Stimulated activated CD4-positive, alpha-beta T cell treated with anti-CD3 and anti-CD28 coated beads, TNF-alpha, amount 100 ng/mL, for 48 hours (primary cell): Measurements from ENCODE around the gene ARHGAP22.

Experiments
- DNase-seq, 3 donors: peaks; one replicate each; pipeline ENCODE4 v3.0.0-alpha.2; 2020; ENCODE audit warnings: low read depth in 3 of 3

The ARHGAP22 gene

DNA sequence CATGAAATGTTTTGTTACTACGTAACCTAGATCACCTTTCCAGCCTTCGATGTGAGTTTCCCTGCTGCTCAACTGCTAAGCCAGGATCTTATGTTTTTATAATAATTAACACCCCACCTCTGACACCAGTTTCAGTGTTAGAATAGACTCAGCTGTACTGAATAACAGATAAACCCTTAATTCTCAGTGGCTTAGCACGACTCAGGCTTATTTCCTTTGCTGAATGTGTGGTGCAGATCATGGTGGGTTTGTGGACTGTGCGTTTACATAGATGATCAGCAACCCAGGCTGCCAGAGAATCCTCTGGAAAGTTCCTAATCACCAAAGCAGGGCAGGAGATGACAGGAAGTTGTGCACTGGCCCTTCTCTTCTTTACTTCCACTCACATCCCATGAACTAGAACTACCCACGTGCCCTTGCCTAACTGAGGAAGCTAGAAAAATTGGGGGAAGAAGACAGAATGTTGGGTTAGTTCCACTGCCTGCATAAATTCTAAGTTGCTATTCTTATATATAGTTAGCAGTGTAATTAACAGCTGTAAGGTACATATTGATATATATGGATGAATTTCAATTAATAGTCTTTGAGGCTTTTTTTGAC, 186.6 kb downstream of the ARHGAP22 start:
- DNase-seq: no peak

DNA sequence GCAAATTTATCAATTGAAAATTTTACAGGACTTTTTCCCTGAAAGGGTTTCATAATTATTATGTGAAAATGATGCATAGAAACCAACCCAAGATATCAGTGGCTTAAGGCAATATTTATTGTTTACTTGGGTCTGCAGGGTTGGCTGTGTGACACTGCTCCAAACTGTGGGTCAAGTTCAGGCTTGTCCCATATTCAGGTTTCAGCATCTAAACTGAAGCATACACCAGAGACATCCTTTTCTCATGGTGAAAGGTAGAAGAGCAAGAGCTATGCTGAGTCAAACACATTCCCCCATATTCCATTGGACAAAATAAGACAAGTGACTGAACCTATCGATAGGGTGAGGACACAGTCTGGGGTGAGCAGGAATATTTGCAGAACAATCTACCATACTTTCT, 187.5 kb downstream of the ARHGAP22 start:
- DNase-seq: no peak

DNA sequence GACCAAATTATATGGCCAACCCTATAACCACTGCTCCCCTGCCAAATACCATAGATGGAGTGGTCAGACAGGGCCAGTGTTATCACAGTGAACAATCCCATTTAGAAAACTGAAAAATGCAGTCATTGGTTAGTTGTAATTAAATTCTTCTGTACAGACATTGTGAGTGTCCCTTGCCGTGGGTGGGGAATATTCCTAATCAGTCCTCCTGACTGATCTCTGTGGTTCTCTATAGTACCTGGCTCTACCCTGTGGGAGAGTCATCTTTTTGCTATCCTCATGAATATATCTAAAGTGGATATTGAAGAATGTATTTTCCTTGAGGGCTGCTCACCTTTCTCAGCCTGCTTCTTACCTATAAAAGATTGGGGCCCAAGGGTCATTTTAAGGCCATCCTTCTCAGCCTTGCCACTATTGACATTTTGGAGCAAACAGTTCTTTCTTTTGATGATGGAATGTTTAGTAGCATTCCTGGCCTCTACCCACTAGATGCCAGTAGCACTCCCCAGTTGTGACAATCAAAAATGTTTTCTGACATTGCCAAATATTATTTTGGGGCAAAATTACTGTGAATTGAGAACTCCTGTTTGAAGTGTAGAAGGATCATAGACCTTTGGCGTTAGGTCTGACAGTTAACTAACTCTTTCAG, 188.2 kb downstream of the ARHGAP22 start:
- DNase-seq: no peak

DNA sequence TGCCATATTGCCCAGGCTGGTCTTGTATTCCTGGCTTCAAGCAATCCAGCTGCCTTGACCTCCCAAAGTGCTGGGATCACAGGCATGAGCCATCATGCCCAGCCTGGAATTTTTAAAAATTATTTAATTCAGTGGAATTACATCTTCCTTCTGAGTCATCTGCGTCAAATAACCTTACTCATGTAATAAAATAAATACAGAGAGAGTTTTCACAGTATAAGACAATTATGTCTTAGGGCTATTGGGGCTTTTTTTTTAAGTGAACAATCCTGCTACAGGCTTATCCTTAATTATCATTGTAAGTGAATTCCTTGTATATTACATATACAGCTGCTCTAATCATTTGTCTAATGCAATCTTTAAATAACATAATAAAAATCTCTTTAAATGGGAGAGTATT, 190.1 kb downstream of the ARHGAP22 start:
- DNase-seq: no peak

DNA sequence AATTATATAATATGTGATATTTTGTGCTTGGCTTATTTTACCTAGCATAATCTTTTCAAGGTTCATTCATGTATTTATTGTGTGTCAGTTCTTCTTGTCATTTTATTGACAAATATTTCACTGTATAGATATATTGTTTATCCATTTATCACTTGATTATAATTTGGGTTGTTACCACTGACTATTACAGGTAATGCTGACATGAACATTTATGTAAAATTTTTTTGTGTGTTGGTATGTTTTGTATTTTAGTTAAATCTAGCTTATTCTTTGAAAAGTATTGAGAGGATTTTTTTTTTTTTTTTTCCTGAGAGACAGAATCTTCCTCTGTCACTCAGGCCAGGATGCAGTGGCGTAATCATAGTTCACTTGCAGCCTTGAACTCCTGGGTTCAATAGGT, 190.7 kb downstream of the ARHGAP22 start:
- no peak for DNase-seq

DNA sequence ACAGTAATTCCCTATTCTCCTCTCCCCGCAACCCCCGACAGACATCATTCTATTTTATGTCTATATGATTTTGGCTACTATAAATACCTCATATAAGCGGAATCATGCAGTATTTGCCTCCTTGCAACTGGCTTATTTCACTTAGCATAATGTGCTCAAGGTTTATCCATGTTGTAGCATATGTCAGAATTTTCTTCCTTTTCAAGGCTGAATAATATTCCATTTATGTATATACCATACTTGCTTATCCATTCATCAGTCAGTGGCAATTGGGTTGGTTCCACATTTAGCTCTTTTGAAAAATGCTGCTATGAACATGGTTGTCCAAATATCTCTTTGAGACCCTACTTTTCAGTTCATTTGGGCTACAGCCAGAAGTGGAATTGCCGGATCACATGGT, 191.9 kb downstream of the ARHGAP22 start:
- no peak for DNase-seq

DNA sequence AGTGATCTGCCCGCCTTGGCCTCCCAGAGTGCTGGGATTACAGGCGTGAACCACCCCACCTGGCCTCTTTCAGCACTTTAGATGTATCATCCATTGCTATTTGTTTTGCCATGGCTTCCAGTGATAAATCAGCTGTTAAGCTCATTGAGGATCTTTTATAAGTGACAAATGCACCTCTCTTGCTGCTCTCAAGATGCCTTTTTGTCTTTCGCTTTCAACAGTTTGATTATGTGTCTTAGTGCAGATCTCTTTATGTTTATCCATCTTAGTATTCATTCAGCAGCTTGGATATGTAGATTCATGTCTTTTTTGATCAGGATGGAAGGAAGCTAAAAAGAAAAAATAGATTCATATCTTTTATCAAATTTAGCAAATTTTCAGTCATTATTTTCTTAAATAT, 192.8 kb downstream of the ARHGAP22 start:
- no peak for DNase-seq

DNA sequence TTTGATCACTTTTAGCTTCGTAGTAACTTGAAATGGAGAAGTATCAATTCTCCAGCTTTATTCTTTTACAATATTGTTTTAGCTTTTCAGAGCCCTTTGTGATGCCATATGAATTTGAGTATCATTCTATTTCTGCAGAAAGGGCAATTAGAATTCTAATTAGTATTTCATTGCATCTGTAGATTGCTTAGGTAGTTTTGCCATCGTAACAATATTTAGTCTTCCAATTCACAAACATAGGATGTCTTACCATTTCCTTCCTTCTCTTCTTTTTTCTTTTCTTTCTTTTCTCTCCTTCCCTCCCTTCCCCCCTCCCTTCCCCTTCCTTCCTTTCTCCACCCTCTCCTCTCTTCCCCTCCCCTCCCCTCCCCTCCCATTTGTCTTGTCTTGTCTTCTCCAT, 193.4 kb downstream of the ARHGAP22 start:
- DNase-seq: no peak

DNA sequence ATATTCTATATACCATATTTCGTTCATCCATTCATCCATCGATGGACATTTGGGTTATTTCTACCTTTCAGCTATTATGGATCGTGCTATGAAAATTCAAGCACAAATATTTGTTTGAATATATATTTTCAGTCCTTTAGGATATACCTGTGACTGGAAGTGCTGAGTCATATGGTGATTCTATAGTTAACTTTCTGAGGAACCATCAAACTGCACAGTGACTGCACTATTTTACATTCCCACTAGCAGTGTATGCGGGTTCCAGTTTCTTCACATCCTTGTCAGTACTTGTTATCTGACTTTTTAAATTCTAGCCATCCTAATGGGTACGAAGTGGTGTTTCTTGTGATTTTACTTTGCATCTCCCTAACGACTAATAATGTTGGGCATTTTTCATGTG, 194.4 kb downstream of the ARHGAP22 start:
- no peak for DNase-seq

DNA sequence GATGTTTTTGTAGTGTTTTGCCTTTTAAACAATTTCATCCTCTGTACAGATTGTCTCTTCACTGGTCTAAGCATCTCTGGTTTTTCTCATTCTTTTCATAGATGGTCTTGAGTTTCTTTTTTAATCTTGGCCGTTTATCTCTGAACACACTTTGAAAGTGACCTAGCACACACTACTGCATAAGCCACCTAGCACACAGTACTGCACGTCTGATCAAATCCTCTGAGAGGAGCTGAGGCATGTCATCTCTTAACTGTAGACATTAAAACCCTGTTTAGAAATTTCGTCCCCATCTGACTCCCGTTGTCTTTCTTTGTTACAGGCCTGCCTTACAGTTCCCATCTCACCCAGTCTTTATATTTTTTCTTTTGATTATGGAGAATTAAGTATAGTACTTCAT, 198.2 kb downstream of the ARHGAP22 start:
- DNase-seq: no peak

DNA sequence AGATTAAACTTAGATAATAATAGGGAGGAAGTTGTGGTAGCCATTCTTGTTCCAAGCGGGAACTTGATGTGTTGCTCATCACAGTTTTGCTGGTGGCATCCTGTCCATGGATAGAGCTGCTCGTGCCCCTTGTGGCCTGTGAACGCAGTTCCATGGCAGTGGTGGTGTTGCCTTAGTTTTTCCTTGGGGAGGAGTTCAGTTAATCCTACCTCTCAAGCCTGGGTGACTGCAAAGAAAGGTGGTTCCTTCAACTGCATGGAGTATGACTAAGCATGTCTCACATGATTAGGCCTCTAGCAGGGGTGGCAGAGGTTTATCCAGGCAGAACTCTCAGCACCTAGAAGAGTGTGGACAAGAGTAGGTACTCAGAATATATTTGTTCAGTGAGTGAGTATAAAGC, 198.7 kb downstream of the ARHGAP22 start:
- DNase-seq: no peak

DNA sequence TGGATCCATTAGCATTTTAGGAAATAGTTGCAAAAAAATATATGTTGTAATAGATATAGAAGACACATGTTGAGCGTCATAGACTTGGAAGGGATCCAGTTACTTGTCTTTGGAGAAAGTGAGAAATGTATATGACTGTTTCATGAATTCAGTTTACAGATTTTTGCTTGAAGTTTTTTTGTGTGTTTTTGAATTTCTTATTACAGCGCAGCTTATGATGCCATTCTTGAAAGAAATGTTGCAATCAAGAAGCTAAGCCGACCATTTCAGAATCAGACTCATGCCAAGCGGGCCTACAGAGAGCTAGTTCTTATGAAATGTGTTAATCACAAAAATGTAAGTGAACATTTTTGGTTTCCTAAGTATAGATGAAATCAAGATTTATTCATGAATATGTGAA, 200.2 kb downstream of the ARHGAP22 start:
- DNase-seq: no peak

DNA sequence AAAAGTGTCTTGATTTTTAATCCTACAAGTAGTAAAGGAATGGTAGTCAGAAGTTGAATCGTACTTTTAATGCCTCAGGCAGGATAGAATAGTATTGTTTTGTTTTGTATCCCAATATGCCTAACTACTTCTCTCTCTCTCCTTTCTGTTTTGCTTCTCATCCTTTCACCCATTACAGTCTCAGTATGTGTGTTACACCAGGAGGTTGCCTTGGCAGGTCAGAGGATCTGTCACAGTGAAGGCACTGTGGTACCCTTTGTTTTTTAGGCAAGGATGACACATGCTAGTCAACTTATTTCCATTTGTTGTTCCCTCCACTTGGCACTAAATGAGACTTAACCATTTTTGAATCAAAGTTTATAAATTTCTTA, 204.0 kb downstream of the ARHGAP22 start:
- DNase-seq: no peak

DNA sequence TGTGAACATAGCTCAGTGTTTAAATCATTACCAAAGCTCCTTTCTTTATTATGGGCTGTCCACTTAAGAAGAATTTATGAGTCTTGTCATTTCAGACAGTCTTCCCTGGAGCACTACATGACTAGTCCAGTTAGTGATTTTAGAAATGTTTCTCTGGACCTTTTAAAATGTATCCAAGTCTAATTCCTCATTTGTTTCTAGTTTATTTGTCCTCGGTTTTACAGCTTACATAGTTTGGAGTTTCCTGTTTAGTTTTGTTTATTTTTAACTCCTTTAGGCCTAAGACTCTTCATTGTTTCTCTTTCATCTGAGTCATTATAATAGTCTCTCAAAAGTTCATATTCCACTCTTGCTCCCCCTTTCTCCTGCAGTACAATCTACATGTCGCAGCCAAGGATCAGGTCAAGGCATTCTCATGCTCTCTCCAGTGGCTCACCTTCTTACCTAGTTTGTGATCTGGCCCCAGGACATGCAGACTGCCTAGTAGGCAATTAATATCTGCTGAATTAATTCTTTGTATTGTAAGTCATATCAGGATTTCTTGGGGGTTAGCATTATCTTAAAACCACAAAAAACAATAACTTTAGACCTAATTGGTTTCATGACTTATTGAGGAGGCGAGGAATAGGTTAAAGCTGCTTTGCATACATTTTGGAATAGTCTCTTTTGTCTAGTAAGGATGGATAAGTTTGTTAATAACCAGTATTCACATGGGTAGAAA, 204.6 kb downstream of the ARHGAP22 start:
- no peak for DNase-seq

DNA sequence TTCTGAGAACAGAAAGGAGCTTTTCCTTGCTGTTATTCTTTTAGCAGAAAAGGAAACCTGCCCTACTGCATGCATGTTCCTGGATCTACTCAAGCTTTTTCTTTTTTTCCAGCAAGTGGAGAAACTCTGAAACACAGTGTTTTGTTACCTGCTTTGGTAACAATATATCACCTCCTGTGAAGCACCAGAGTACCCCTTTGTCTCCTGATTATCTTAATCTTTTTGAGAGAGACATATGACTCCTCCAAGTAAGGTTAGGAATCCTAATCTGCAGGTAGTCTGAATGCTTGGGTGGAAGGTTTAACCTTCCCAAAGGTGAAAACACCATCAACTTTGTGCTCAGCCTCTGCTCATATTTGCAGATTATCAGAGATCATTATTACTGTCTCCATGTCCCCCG, 205.3 kb downstream of the ARHGAP22 start:
- DNase-seq: no peak

DNA sequence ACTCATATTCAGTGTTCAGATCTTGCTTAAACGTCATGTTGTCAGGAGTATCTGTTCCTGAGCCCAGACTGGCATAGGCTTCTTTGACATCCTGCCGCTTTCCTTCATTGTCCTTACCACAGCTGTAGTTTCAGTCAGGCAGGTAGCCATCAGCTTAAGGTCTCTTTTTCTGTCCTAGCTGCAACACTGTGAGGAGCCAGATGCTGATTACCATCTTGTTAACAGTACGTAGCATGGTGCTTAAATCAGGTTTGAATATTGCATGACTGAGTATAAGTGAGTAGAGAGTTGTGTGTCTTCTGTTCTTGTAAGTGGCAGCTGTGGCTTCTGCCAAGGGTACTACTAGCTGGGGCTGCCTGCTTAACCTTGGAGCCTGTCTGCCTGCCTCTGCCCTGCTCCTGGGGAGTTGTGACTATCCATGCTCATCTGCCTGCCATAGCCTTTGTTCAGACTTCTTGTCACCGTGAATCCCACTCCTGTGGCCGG, 205.8 kb downstream of the ARHGAP22 start:
- no peak for DNase-seq

DNA sequence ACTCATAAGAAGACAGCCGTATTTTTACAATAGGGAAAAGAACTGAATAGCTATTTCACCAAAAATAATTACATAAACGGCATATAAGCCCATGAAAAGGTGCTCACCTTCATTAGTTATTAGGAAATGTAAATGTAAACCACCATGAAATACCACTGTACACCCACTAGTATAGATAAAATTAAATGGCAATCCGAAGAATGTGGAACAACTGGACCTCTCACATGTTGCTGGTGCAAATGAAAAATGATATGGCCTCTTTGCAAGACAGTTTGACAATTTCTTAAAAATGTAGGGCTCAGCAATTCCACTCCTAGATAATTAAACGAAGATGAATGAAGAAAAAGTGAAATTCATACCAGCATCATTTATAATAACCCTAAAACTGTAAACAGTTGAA, 206.6 kb downstream of the ARHGAP22 start:
- no peak for DNase-seq
